ENCODE measurements around the gene DMRT2. TPM values are rescaled to one million over a fixed set of nuclear protein-coding genes. Genes with fewer than 3 reads are reported as not detected.

Gene DMRT2
- total RNA-seq, 2 experiments from 2014 or later = not detected

DNA sequence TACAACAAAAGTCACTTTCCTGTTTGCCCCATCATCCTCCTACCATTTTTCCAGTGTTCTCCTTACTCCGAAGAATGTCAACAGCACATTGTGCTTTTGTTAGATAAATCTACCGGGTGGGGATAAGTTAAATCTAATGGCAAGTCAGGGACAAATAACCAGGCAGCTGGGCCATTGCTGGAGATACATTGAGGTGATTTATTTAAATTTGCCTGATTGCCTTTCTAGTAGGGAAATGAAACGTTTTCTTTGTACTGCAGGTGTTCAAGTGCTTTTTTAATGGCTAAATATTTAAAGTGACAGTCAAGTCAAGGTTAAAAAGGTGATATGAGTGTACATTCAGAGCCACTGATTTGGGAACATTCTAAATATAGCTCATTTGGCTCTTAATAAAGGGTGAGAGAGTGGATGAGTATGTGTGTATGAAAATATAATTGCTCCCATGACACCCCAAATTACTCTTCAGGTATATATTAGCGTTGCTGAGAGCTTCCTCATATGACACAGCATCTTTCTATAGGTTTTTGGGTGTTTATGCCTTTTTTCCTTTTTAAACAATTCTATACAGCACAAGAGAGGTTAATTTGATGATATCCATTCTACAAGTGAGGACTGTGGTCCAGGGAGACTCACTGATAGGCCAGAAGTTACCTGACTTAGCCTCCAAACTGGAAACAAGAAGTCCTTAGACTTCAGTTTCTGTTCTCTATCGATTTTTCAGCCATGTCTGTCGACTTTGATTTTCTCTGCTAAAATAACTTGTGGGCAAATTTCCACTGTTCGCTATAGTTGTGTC is 51.9 kb downstream of the DMRT2 start:
- H3K9me3 Mint-ChIP-seq = peaks cover 8% of the 10 kb centered on the region
- ATAC-seq = no peak
- H3K4me1 Mint-ChIP-seq (ENCODE audit: low read depth) = no peaks in the 10 kb centered on the region
- H3K27me3 Mint-ChIP-seq = peaks cover 18% of the 10 kb centered on the region
- no peak overlapping the region for H3K27ac Mint-ChIP-seq
- no peaks in the 10 kb centered on the region for H3K36me3 Mint-ChIP-seq (ENCODE audit: low read depth)
- TF ChIP-seq, protein P1, sequence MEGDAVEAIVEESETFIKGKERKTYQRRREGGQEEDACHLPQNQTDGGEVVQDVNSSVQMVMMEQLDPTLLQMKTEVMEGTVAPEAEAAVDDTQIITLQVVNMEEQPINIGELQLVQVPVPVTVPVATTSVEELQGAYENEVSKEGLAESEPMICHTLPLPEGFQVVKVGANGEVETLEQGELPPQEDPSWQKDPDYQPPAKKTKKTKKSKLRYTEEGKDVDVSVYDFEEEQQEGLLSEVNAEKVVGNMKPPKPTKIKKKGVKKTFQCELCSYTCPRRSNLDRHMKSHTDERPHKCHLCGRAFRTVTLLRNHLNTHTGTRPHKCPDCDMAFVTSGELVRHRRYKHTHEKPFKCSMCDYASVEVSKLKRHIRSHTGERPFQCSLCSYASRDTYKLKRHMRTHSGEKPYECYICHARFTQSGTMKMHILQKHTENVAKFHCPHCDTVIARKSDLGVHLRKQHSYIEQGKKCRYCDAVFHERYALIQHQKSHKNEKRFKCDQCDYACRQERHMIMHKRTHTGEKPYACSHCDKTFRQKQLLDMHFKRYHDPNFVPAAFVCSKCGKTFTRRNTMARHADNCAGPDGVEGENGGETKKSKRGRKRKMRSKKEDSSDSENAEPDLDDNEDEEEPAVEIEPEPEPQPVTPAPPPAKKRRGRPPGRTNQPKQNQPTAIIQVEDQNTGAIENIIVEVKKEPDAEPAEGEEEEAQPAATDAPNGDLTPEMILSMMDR (IDR thresholded peaks at IDR 0.05) = no peak
- POLR2A ChIA-PET = no interaction called here
- no peak for DNase-seq
- H3K4me3 Mint-ChIP-seq = no peak overlapping the region
- CTCF ChIA-PET = no interaction called here
- intact Hi-C loops (cut with micrococcal nuclease) = no loop called here

- Mint-ChIP-seq H3K36me3 (ENCODE audit: low read depth) (no peaks in the 10 kb centered on the region), H3K9me3 (peaks cover 8% of the 10 kb centered on the region), H3K27ac (no peak overlapping the region), H3K27me3 (peaks cover 18% of the 10 kb centered on the region), H3K4me3 (no peak overlapping the region), H3K4me1 (ENCODE audit: low read depth) (no peaks in the 10 kb centered on the region)
- ATAC-seq = no peak
- ChIA-PET POLR2A (no interaction called here), CTCF (no interaction called here)
- TF ChIP-seq, protein P1 (IDR thresholded peaks at IDR 0.05) = no peak
- DNase-seq = no peak
- intact Hi-C loops (cut with micrococcal nuclease) = no loop called here
Observed at GRCh38 chr9:1102642-1102970, 52.4 kb downstream of the DMRT2 start.

Other genes with a start within 250 kb of the DMRT2 start
- gene DMRT1, start 208.7 kb upstream of the DMRT2 start, total RNA-seq = not detected
- not detected for gene DMRT3, start 73.7 kb upstream of the DMRT2 start, total RNA-seq